ENCODE results near the gene CRYBG2. TPM values are rescaled to one million over a fixed set of nuclear protein-coding genes. Genes with fewer than 3 reads are reported as not detected.
A peak's percentile ranks its signal among the peaks of the same experiment; 100 is the strongest.

Gene CRYBG2
- total and polyA plus RNA-seq, 10 of the 15 experiments (the other 5 are each of a cell fraction or from before 2014, with no cell fraction given) = 0.03 to 1.2 (median 0.11) TPM; not detected in 4

GRCh38 chr1:26284597-26285347, 69.2 kb downstream of the CRYBG2 start (continued):
- TF ChIP-seq CBFB (IDR thresholded peaks at IDR 0.05; ENCODE audit: low read depth) (peak; percentile 26; the same call in 1 of the 2 replicates), FOXK2 (IDR thresholded peaks at IDR 0.05) (no peak), SMARCA5 (IDR thresholded peaks at IDR 0.05) (0 out of 2 replicates have a peak, but pooled peaks have one; percentile 13), SREBF2 (IDR thresholded peaks at IDR 0.05; ENCODE audit: low read length) (no peak), ZSCAN29 (IDR thresholded peaks at IDR 0.05) (no peak), RFX5 (IDR thresholded peaks at IDR 0.05; ENCODE audit: low read depth, low read length) (no peak), NFYB (IDR thresholded peaks at IDR 0.05; ENCODE audit: insufficient read depth, low read depth, low read length) (no peak), PAX5 (IDR thresholded peaks at IDR 0.05; ENCODE audit: borderline replicate concordance, low read depth, low read length) (no peak), TARDBP (IDR thresholded peaks at IDR 0.05; ENCODE audit: borderline replicate concordance) (0 out of 2 replicates have a peak, but pooled peaks have one; percentile 42), SUZ12 (IDR thresholded peaks at IDR 0.05; ENCODE audit: unreplicated experiment) (no peak), HDAC6 (IDR thresholded peaks at IDR 0.05; ENCODE audit: unreplicated experiment) (no peak), MAX (IDR thresholded peaks at IDR 0.05; ENCODE audit: low read depth, low read length) (0 out of 2 replicates have a peak, but pooled peaks have one; percentile 73), ZNF687 (IDR thresholded peaks at IDR 0.05) (peak; percentile 63; the same call in 1 of the 2 replicates), NR2F1 (conservative IDR thresholded peaks at IDR 0.05) (no peak)

Data from GM12878 (cell line).